Heart left ventricle (tissue), 16 donors: ENCODE measurements around the gene ZBTB8OS. TPM values are rescaled to one million over a fixed set of nuclear protein-coding genes. Genes with fewer than 3 reads are reported as not detected.

Experiments
- ATAC-seq, 4 donors: fragments of 200-7000 bp; cut with Tn5 transposase; one replicate each; pipeline ENCODE4 v1.9.1; 2020 to 2022; ENCODE audit warnings: moderate library complexity in 4 of 4, mild to moderate bottlenecking in 3 of 4, moderate number of reproducible peaks in 1 of 4
- DNase-seq, 5 donors: peaks; one replicate each; pipeline ENCODE4 v3.0.0-alpha.2; 2020
- H3K27ac ChIP-seq, 12 donors: fragments of 200-600 bp; sonication (generic) in 4 of 12; one replicate each; pipeline versions ENCODE4 v1.5.0 to v1.8.0; 2016 to 2022; ENCODE audit warnings: mild to moderate bottlenecking in 2 of 12
- H3K27me3 ChIP-seq, 9 donors: fragments of 200-600 bp; sonication (generic) in 2 of 9; one replicate each; pipeline versions ENCODE4 v1.5.1 to v1.8.0; 2016 to 2022; ENCODE audit warnings: mild to moderate bottlenecking in 3 of 9
- H3K36me3 ChIP-seq, 9 donors: fragments of 200-600 bp; sonication (generic) in 2 of 9; one replicate each; pipeline versions ENCODE4 v1.5.0 to v1.8.0; 2018 to 2022; ENCODE audit warnings: mild to moderate bottlenecking in 2 of 9
- H3K4me1 ChIP-seq, 12 donors: fragments of 200-600 bp; sonication (generic) in 4 of 12; one replicate each; pipeline versions ENCODE4 v1.5.0 to v1.8.0; 2016 to 2022; ENCODE audit warnings: mild to moderate bottlenecking in 3 of 12
- H3K4me3 ChIP-seq, 12 donors: fragments of 200-600 bp; sonication (generic) in 4 of 12; one replicate each; pipeline versions ENCODE4 v1.5.0 to v1.8.0; 2017 to 2022; ENCODE audit warnings: mild to moderate bottlenecking in 9 of 12, moderate library complexity in 4 of 12
- H3K9me3 ChIP-seq, 12 donors: fragments of 200-600 bp; sonication (generic) in 4 of 12; one replicate each; pipeline versions ENCODE4 v1.5.0 to v1.8.0; 2016 to 2022; ENCODE audit warnings: mild to moderate bottlenecking in 1 of 12
- POLR2A ChIP-seq, 2 donors: fragments of 450-650 bp; IDR thresholded peaks; one replicate each; pipeline ENCODE4 v1.6.1; 2017; ENCODE audit warnings: antibody characterized with exemption in 2 of 2, mild to moderate bottlenecking in 2 of 2, moderate library complexity in 2 of 2
- WGBS, 4 donors: extraction: QIAGEN DNeasy Blood & Tissue Kit in 2 of 4; methylation state at CpG; one replicate each; pipeline versions ENCODE4 v1.1.5 to v1.1.7; 2013 to 2018; 5-methylcytosine and 5-hydroxymethylcytosine counted together
- intact Hi-C, 10 donors: fragments of 100-400 bp; cut with DNase I; formaldehyde crosslinking; loops; one replicate each; pipeline versions ENCODE4 v1.11.1 to v1.14.2; 2022
- polyA plus RNA-seq, 2 donors: library from polyadenylated mRNA; stranded (reverse); fragments of 200-250 nt; gene quantifications; one replicate each; pipeline ENCODE4 v1.2.3, GENCODE V29; 2013
- total RNA-seq, 9 donors: library from RNA; depleted of rRNA in 2 of 9; stranded (reverse); fragments of >200 nt in 2 of 9; fragmentation: NEBNext Ultra II Directional in 3 of 9; extraction: Animal tissue kit (Norgen Biotek cat#: 25700) in 3 of 9; gene quantifications; one replicate each; pipeline versions ENCODE4 v1.1.0 to v1.2.4, GENCODE V29; 2016 to 2023
- TF ChIP-seq, protein P1 (sequence below), 12 donors: fragments of 200-600 bp; sonication (generic) in 4 of 12; IDR thresholded peaks; one replicate each; pipeline versions ENCODE4 v1.5.0 to v1.8.0; 2018 to 2022; ENCODE audit warnings: antibody characterized with exemption in 12 of 12, mild to moderate bottlenecking in 5 of 12
- donor health status: ischemic (EF 13 %, LVEDD 7.1; RV severe dilation, severe dysfunction).
- donor health status: healthy with polysubstance abuse.
- donor health status: DM: no; HTN: yes; CAD: no.
- donor health status: DM: no; HTN: no; CAD: no.
- donor health status: ischemic (EF 25% LVEDD 6.9; RV normal size, moderate dysfunction).
- donor health status: ischemic (EF 25% LVEDD 5.7; RV mildly dilated, moderate dysfunction).
- donor health status: healthy.
- donor health status: DM: yes; HTN: yes; CAD: no.
- donor health status: ischemic (EF 35%, LVEDD 5.7; RV mildly dilated, moderate dysfunction).
- donor health status: nonischemic (EF 11% LVEDD 7.7; RV severe dilation, severe dysfunction).
- donor health status: DM: yes; HTN: yes; CAD: no.
- donor health status: PGD.
- donor health status: ischemic (EF 29% LVEDD 5.4; RV normal size, mild dysfunction).
- donor health status: nonischemic (EF 23%, LVEDD 6.1; RV moderate dilation, normal function).

Gene ZBTB8OS
- total and polyA plus RNA-seq, 11 donors: 16.5 to 60.3 (median 34.3) TPM

DNA sequence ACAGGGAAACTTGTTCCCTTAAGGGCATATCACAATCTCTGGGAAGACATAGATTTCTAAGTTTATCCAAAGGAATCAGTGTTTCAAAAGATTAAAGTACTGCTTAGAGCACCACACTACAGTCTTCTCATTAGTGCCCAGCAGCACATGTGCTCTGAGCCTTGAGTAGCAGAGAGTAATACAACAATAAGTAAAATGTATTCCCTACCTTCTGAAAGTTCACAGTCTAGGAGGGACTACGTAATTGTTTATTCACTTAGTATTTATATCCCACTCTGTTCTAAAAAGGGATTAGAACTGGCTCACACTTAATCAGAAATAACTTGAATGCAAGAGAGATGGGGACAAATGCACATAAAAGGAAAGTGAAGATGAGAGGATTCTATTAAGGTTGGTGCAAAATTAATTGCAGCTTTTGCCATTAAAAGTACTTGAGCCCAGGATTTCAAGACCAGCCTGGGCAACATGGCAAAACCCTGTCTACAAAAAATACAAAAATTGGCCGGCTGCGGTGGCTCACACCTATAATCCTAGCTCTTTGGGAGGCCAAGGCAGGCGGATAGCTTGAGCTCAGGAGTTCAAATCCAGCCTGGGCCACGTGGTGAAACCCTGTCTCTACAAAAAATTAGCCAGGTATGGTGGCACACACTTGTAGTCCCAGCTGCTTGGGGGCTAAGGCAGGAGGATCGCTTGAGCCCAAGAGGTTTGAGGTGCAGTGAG is 43.3 kb upstream of the ZBTB8OS start:
- H3K4me3 ChIP-seq: no peak overlapping the region
- intact Hi-C loops: no loop called here
- no peaks in the 10 kb centered on the region for H3K27me3 ChIP-seq
- H3K4me1 ChIP-seq: peaks cover 0 to 27% (median 19%) of the 10 kb centered on the region in 12 donors
- no peak for DNase-seq
- TF ChIP-seq, protein P1, sequence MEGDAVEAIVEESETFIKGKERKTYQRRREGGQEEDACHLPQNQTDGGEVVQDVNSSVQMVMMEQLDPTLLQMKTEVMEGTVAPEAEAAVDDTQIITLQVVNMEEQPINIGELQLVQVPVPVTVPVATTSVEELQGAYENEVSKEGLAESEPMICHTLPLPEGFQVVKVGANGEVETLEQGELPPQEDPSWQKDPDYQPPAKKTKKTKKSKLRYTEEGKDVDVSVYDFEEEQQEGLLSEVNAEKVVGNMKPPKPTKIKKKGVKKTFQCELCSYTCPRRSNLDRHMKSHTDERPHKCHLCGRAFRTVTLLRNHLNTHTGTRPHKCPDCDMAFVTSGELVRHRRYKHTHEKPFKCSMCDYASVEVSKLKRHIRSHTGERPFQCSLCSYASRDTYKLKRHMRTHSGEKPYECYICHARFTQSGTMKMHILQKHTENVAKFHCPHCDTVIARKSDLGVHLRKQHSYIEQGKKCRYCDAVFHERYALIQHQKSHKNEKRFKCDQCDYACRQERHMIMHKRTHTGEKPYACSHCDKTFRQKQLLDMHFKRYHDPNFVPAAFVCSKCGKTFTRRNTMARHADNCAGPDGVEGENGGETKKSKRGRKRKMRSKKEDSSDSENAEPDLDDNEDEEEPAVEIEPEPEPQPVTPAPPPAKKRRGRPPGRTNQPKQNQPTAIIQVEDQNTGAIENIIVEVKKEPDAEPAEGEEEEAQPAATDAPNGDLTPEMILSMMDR (IDR thresholded peaks at IDR 0.05): no peak
- TF ChIP-seq POLR2A (IDR thresholded peaks at IDR 0.05): no peak
- H3K27ac ChIP-seq: peak overlapping the region in 4 of 12 donors; percentile 20 to 42 (median 34)
- H3K9me3 ChIP-seq: no peaks in the 10 kb centered on the region
- peaks cover 0 to 18% (median 0%) of the 10 kb centered on the region in 9 donors for H3K36me3 ChIP-seq
- peak in 3 of 4 donors; percentile 21 to 56 (median 37) for ATAC-seq
- 87 to 92% (median 89%) methylated on average over 6 of the region's 6 CpGs for WGBS, 4 donors

DNA sequence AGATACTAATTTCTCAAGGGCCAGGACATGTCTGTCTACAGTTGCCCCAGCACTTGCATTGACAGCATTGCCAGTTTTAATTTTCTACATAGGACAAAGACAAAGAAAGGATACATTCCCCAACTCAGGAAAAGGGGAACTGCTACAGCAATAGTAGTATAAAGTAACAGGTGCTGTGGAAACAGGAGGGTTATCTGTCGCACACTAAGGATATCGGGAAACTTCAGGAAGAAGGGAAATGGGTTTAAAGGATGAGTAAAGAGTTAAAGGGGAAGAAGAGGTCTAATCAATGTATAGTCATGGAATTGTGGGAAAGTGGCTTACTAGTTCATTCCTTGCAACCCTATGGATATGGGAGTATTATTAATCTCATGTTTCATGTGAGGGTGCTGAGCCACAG is 36.0 kb upstream of the ZBTB8OS start:
- TF ChIP-seq POLR2A (IDR thresholded peaks at IDR 0.05): no peak
- TF ChIP-seq, protein P1 (IDR thresholded peaks at IDR 0.05): no peak
- ATAC-seq (no peak), DNase-seq (no peak)
- H3K9me3 ChIP-seq: no peaks in the 10 kb centered on the region
- H3K4me1 ChIP-seq: peaks cover 0 to 36% (median 11%) of the 10 kb centered on the region in 12 donors
- H3K4me3 ChIP-seq: no peak overlapping the region
- intact Hi-C loops: no loop called here
- H3K36me3 ChIP-seq: peaks cover 0 to 69% (median 52%) of the 10 kb centered on the region in 9 donors
- H3K27me3 ChIP-seq: no peaks in the 10 kb centered on the region
- no peak overlapping the region for H3K27ac ChIP-seq
- WGBS, 4 donors: 97 to 99% (median 98%) methylated on average over 2 of the region's 2 CpGs

DNA sequence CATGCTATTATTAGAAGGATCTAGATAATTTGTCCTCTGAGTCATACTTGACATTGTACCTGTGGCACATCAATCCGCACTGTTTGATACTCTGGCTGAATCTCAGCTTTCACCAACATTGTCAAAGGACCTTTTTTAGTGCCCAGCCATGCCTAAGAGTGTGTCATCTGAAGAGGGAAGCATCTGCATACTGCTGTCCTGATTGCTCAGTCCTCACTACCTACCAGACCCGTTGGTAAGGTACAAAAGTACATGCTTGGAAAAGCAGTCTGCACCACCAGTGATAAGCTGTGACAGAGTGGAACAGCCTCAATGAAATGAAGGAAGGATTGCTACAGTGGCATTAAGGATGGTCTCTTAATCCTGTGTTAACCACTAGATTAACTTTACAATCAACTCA is 35.1 kb upstream of the ZBTB8OS start:
- no peak overlapping the region for H3K4me3 ChIP-seq
- H3K27ac ChIP-seq: peak overlapping the region in 3 of 12 donors; percentile 3 to 63 (median 44)
- WGBS, 4 donors: 48 to 61% (median 57%) methylated on average over 2 of the region's 2 CpGs
- ATAC-seq (peak in 3 of 4 donors; percentile 16 to 45 (median 40)), DNase-seq (no peak)
- TF ChIP-seq, protein P1 (IDR thresholded peaks at IDR 0.05): no peak
- no peaks in the 10 kb centered on the region for H3K9me3 ChIP-seq
- H3K27me3 ChIP-seq: no peaks in the 10 kb centered on the region
- intact Hi-C loops: loop anchor here in 1 of 10 donors (2.0 kb wide), 1 partner anchor 35 kb away; the partner anchor contains the start of genes RBBP4 and ZBTB8OS
- H3K36me3 ChIP-seq: peaks cover 0 to 75% (median 61%) of the 10 kb centered on the region in 9 donors
- peaks cover 0 to 38% (median 11%) of the 10 kb centered on the region in 12 donors for H3K4me1 ChIP-seq

DNA sequence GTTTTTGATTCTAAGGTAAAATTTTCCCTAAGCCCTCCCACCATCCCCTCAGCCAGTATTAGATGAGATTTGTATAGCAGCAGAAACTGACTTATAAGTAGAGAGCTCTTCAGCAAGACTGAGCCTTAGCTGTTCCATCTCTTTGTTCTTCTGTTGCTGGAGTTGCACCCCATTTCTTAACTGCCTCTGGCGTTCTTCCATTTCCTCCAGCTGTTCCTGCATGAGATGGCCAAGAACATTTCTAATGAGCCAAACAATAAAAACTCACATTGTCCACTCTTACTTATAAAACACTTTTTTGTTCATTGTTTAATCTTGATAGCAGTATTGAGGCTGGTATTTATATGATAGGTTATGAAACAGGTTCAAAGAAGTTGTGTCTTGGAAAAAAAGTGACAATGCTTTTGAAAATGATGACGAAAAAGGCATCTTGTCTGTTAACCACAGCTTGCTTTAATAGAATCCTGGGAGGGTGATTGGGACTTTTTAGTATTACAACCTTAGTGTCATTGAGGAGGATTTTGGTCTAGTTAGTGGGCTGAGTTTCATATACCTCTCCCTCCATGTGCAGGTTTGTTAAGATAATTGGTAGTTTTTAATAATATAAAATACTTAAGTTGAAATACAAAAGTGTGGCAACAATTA is 33.9 kb upstream of the ZBTB8OS start:
- TF ChIP-seq, protein P1 (IDR thresholded peaks at IDR 0.05): no peak
- no peak for TF ChIP-seq POLR2A (IDR thresholded peaks at IDR 0.05)
- Histone ChIP-seq H3K27me3 (no peaks in the 10 kb centered on the region), H3K4me1 (peaks cover 0 to 38% (median 11%) of the 10 kb centered on the region in 12 donors), H3K9me3 (no peaks in the 10 kb centered on the region), H3K27ac (peak overlapping the region in 9 of 12 donors; percentile 3 to 63 (median 33)), H3K4me3 (no peak overlapping the region), H3K36me3 (peaks cover 0 to 83% (median 73%) of the 10 kb centered on the region in 9 donors)
- DNase-seq: peak in 4 of 5 donors; percentile 24 to 43 (median 37)
- ATAC-seq: peak; percentile 17 to 55 (median 44)
- intact Hi-C loops: loop anchor here in 1 of 10 donors (2.0 kb wide), 1 partner anchor 33 kb away; the partner anchor contains the start of genes RBBP4 and ZBTB8OS
- WGBS, 4 donors: 40 to 56% (median 43%) methylated on average over 2 of the region's 2 CpGs
